A673 (cell line): ENCODE results near the gene GULP1. TPM values are rescaled to one million over a fixed set of nuclear protein-coding genes. Genes with fewer than 3 reads are reported as not detected.

Experiments
- BruUV-seq: library from RNA; stranded (reverse); fragments of 400-500 nt; replicated peaks from 2 replicates; lab custom pipeline; 2021; lab: Mats Ljungman, UMichigan
- CTCF ChIA-PET: fragments of 300-600 bp; sonication (Branson Sonifier 250); formaldehyde crosslinking; loops from one replicate; lab custom pipeline; 2022; ENCODE audit warnings: antibody characterized with exemption; lab: Charles Lee
- POLR2A ChIA-PET: fragments of 300-600 bp; sonication (Branson Sonifier 250); formaldehyde crosslinking; loops from one replicate; lab custom pipeline; 2022; ENCODE audit warnings: antibody characterized with exemption; ENCODE audit not compliant: low non-redundant PET; lab: Charles Lee
- DNase-seq: peaks from one replicate; pipeline ENCODE4 v3.0.0-alpha.2; 2015; ENCODE audit warnings: low spot score
- H3K27ac ChIP-seq: fragments of 200-600 bp; sonication (generic); 2 replicates; pipeline ENCODE4 v1.5.1; 2016; ENCODE audit warnings: mixed run types, low read depth, mild to moderate bottlenecking, mixed read lengths, antibody characterized with exemption, low read length; ENCODE audit not compliant: poor library complexity, severe bottlenecking
- H3K27me3 ChIP-seq: fragments of 200-600 bp; sonication (generic); replicated peaks from 2 replicates; pipeline ENCODE4 v1.6.1; 2017; ENCODE audit warnings: mixed run types, low read depth, mild to moderate bottlenecking, mixed read lengths, antibody characterized with exemption, low read length; ENCODE audit not compliant: insufficient read depth, poor library complexity
- H3K36me3 ChIP-seq: fragments of 200-600 bp; sonication (generic); 2 replicates; pipeline ENCODE4 v1.6.1; 2016; ENCODE audit warnings: mixed run types, mild to moderate bottlenecking, mixed read lengths, antibody characterized with exemption, low read length; ENCODE audit not compliant: insufficient read depth, poor library complexity, severe bottlenecking
- H3K4me1 ChIP-seq: fragments of 200-600 bp; sonication (generic); 2 replicates; pipeline ENCODE4 v1.6.1; 2017; ENCODE audit warnings: mixed run types, mild to moderate bottlenecking, mixed read lengths, antibody characterized with exemption, low read length; ENCODE audit not compliant: insufficient read depth, poor library complexity, severe bottlenecking
- H3K4me3 ChIP-seq: fragments of 200-600 bp; sonication (generic); 2 replicates; pipeline ENCODE4 v1.5.1; 2016; ENCODE audit warnings: low read depth, mixed run types, mild to moderate bottlenecking, mixed read lengths, low read length; ENCODE audit not compliant: poor library complexity, severe bottlenecking
- H3K9me3 ChIP-seq: fragments of 200-600 bp; sonication (generic); 2 replicates; pipeline ENCODE4 v1.6.1; 2016; ENCODE audit warnings: mixed run types, low read depth, mild to moderate bottlenecking, mixed read lengths, antibody characterized with exemption, low read length; ENCODE audit not compliant: poor library complexity, severe bottlenecking
- CTCF ChIP-seq: fragments of 300-800, 200-600 bp; sonication (generic); conservative IDR thresholded peaks from 2 replicates; pipeline ENCODE4 v1.5.1; 2017; ENCODE audit warnings: low read depth, mild to moderate bottlenecking, antibody characterized with exemption, low read length, moderate library complexity, mixed read lengths
- EZH2 ChIP-seq: fragments of 200-600 bp; sonication (generic); IDR thresholded peaks from 2 replicates; pipeline ENCODE4 v1.6.1; 2017; ENCODE audit warnings: borderline replicate concordance, low read depth, mild to moderate bottlenecking, mixed read lengths, antibody characterized with exemption, low read length; ENCODE audit not compliant: poor library complexity, severe bottlenecking
- intact Hi-C: fragments of 100-400 bp; cut with micrococcal nuclease; formaldehyde crosslinking; loops from one replicate; pipeline ENCODE4 v1.10.0; 2022; ENCODE audit not compliant: unreplicated experiment
- total RNA-seq: library from RNA; stranded (reverse); gene quantifications from 2 replicates; pipeline ENCODE4 v1.2.3, GENCODE V29; 2021

GULP1 gene
- total RNA-seq, 1 experiment from 2014 or later = 7.2 TPM

GRCh38 chr2:188364033-188364630, 72.5 kb downstream of the GULP1 start:
- H3K36me3 ChIP-seq = no peaks in the 10 kb centered on the region

DNA sequence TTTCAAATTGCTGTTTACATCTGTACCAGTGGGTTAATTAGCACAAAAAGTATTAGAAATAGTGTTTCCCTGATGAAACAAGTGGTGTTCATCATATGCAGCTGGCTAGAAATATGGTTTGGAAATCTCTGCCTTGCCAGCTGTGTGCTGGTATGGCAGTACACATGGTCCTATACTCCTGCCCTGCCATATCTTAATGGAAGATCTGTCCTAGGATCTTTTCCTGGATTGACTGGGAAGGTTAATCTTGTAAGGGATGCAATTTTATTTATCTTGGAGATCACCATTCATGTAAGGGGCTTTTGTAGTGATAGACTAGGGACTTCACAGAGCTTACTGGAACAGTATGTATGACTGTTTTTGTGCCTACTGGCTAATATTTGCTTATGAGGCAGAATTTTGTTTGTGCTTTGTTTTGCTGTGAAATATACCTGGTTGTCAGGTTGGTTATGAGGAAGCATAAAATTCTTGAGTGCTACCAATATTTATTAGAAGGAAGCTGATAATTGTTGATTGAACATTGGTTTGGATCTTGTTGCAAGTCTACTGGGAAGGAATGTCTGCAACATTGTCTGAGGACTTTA, 73.5 kb downstream of the GULP1 start:
- intact Hi-C loops = loop anchor here (5.0 kb wide), 1 partner anchor 783 kb away; no protein-coding TSS in a partner anchor
- Histone ChIP-seq H3K4me3 (no peak overlapping the region), H3K4me1 (no peaks in the 10 kb centered on the region), H3K27ac (no peak overlapping the region), H3K9me3 (no peaks in the 10 kb centered on the region), H3K36me3 (no peaks in the 10 kb centered on the region), H3K27me3 (no peaks in the 10 kb centered on the region)
- no peak for DNase-seq
- TF ChIP-seq EZH2 = no peak
- TF ChIP-seq CTCF = no peak
- ChIA-PET CTCF (no interaction called here), POLR2A (no interaction called here)
- no TSS peak for BruUV-seq

More at GRCh38 chr2:188364033-188364630, 72.5 kb downstream of the GULP1 start:
- ChIA-PET CTCF (no interaction called here), POLR2A (no interaction called here)
- Histone ChIP-seq H3K27ac (no peak overlapping the region), H3K9me3 (no peaks in the 10 kb centered on the region), H3K27me3 (no peaks in the 10 kb centered on the region), H3K4me3 (no peak overlapping the region), H3K4me1 (no peaks in the 10 kb centered on the region)
- DNase-seq = no peak
- BruUV-seq = no TSS peak
- no peak for TF ChIP-seq CTCF
- no peak for TF ChIP-seq EZH2
- intact Hi-C loops = no loop called here

DNA sequence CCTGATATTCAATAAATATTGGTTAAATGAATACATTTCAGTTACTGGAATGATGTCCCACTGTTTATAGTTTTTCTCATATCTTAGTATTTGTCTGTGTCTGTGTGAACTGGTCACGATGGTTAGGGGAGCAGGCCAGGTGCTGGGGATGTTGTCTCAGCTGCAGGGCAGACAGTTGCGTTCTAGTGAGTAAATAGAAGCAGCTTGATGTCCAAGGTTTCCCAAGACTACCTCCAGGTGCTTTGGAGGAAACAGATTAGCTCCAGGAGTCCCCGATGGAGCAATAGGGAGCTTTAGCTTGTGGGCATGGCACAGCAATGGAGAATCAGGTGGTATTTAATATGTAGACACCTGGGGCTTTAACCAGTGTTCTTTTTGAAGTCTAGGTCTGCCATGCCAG, 75.5 kb downstream of the GULP1 start:
- no peak overlapping the region for H3K4me3 ChIP-seq
- no peak overlapping the region for H3K27ac ChIP-seq
- H3K4me1 ChIP-seq = no peaks in the 10 kb centered on the region
- no peak for DNase-seq
- TF ChIP-seq EZH2 = no peak
- TF ChIP-seq CTCF = no peak
- ChIA-PET CTCF (no interaction called here), POLR2A (no interaction called here)
- BruUV-seq = no TSS peak
- H3K27me3 ChIP-seq = no peaks in the 10 kb centered on the region
- intact Hi-C loops = loop anchor here (5.0 kb wide), 1 partner anchor 785 kb away; no protein-coding TSS in a partner anchor
- H3K9me3 ChIP-seq = no peaks in the 10 kb centered on the region
- H3K36me3 ChIP-seq = no peaks in the 10 kb centered on the region
